Naive thymus-derived CD4-positive, alpha-beta T cell (primary cell): ENCODE measurements around the gene GABRA1. TPM values are rescaled to one million over a fixed set of nuclear protein-coding genes. Genes with fewer than 3 reads are reported as not detected.

ENCODE experiments used
- ATAC-seq: fragments of 150-1000 bp; cut with Tn5 transposase; 2 replicates; pipeline ENCODE4 v1.10.0; 2021; ENCODE audit warnings: mild to moderate bottlenecking, moderate library complexity
- CTCF ChIA-PET: fragments of 350-600 bp; sonication (Branson Sonifier 250); formaldehyde crosslinking; loops from one replicate; lab custom pipeline; 2021; ENCODE audit warnings: antibody characterized with exemption; lab: Charles Lee
- POLR2A ChIA-PET: fragments of 350-600 bp; sonication (Branson Sonifier 250); formaldehyde crosslinking; loops from one replicate; lab custom pipeline; 2021; ENCODE audit warnings: antibody characterized with exemption, inconsistent platforms; lab: Charles Lee
- DNase-seq, 9 donors: peaks; one replicate each; pipeline versions ENCODE4 v3.0.0 to v3.0.0-alpha.2; 2020 to 2022; ENCODE audit warnings: mixed read lengths in 1 of 9
- H3K27ac ChIP-seq: one replicate; pipeline ENCODE4 v1.7.0; 2013; ENCODE audit warnings: mild to moderate bottlenecking, low read depth, low read length, moderate library complexity
- H3K27me3 ChIP-seq, 2 donors: one replicate each; pipeline ENCODE4 v1.7.0; 2013; ENCODE audit warnings: low read length in 2 of 2, mild to moderate bottlenecking in 2 of 2, moderate library complexity in 2 of 2; ENCODE audit not compliant: control insufficient read depth in 2 of 2, insufficient read depth in 2 of 2
- H3K36me3 ChIP-seq, 3 experiments: 1 replicate in 2 of 3; 2 replicates in 1 of 3; pipeline ENCODE4 v1.7.0; 2013; ENCODE audit warnings: low read length in 3 of 3, mild to moderate bottlenecking in 3 of 3, moderate library complexity in 1 of 3; ENCODE audit not compliant: insufficient read depth in 3 of 3, control insufficient read depth in 2 of 3
- H3K4me1 ChIP-seq, 2 donors: one replicate each; pipeline ENCODE4 v1.7.0; 2013; ENCODE audit warnings: low read length in 2 of 2, mild to moderate bottlenecking in 2 of 2, moderate library complexity in 1 of 2; ENCODE audit not compliant: control insufficient read depth in 2 of 2, insufficient read depth in 2 of 2
- H3K4me3 ChIP-seq: 2 replicates; pipeline ENCODE4 v1.7.0; 2013; ENCODE audit warnings: mild to moderate bottlenecking, low read length
- H3K9me3 ChIP-seq, 3 experiments: 1 replicate in 2 of 3; 2 replicates in 1 of 3; pipeline ENCODE4 v1.7.0; 2013; ENCODE audit warnings: low read length in 3 of 3; ENCODE audit not compliant: control insufficient read depth in 2 of 3
- H3K27ac Mint-ChIP-seq, 9 donors: one replicate each; pipeline ENCODE4 v1.8.0; 2020 to 2022; ENCODE audit warnings: mixed read lengths in 9 of 9, mild to moderate bottlenecking in 8 of 9, moderate library complexity in 5 of 9, inconsistent platforms in 2 of 9
- H3K27me3 Mint-ChIP-seq, 5 donors: one replicate each; pipeline ENCODE4 v1.8.0; 2021 to 2022; ENCODE audit warnings: mixed read lengths in 5 of 5, mild to moderate bottlenecking in 1 of 5
- H3K36me3 Mint-ChIP-seq, 5 donors: one replicate each; pipeline ENCODE4 v1.8.0; 2020 to 2022; ENCODE audit warnings: mixed read lengths in 5 of 5, mild to moderate bottlenecking in 3 of 5, inconsistent platforms in 1 of 5
- H3K4me1 Mint-ChIP-seq, 7 donors: one replicate each; pipeline ENCODE4 v1.8.0; 2020 to 2022; ENCODE audit warnings: mixed read lengths in 7 of 7, mild to moderate bottlenecking in 3 of 7, inconsistent platforms in 1 of 7
- H3K4me3 Mint-ChIP-seq, 10 donors: one replicate each; pipeline ENCODE4 v1.8.0; 2020 to 2022; ENCODE audit warnings: mild to moderate bottlenecking in 10 of 10, mixed read lengths in 10 of 10, moderate library complexity in 6 of 10, inconsistent platforms in 2 of 10
- H3K9me3 Mint-ChIP-seq, 11 donors: one replicate each; pipeline ENCODE4 v1.8.0; 2020 to 2022; ENCODE audit warnings: mixed read lengths in 11 of 11, mild to moderate bottlenecking in 4 of 11, inconsistent platforms in 1 of 11, moderate library complexity in 1 of 11
- intact Hi-C, 2 donors: fragments of 100-400 bp; cut with micrococcal nuclease; formaldehyde crosslinking; loops; one replicate each; pipeline ENCODE4 v1.15.1; 2023
- polyA plus RNA-seq, 2 donors: library from polyadenylated mRNA; unstranded; fragments of 300-500 nt; fragmentation: Illumina TruSeq; gene quantifications; one replicate each; pipeline ENCODE4 v1.2.3, GENCODE V29; 2021
- total RNA-seq, 6 experiments: library from RNA in 5 of 6; stranded (reverse) in 5 of 6; gene quantifications; 1 replicate in 5 of 6; 2 replicates in 1 of 6; pipeline ENCODE4 v1.2.3 and lab custom pipeline; 2021 to 2026

Gene GABRA1
- total and polyA plus RNA-seq, 7 experiments from 2014 or later: not detected

GRCh38 chr5:161946911-161947310 lies 99.0 kb downstream of the GABRA1 start:
- CTCF ChIA-PET: no interaction called here
- Histone ChIP-seq H3K27ac (no peak overlapping the region), H3K9me3 (no peaks in the 10 kb centered on the region), H3K4me1 (no peaks in the 10 kb centered on the region), H3K36me3 (no peaks in the 10 kb centered on the region), H3K27me3 (no peaks in the 10 kb centered on the region), H3K4me3 (no peak overlapping the region)
- DNase-seq: no peak
- Mint-ChIP-seq H3K4me1 (no peaks in the 10 kb centered on the region), H3K4me3 (no peak overlapping the region), H3K36me3 (no peaks in the 10 kb centered on the region), H3K27me3 (no peaks in the 10 kb centered on the region), H3K9me3 (peaks cover 0 to 7% (median 3%) of the 10 kb centered on the region in 11 donors), H3K27ac (no peak overlapping the region)
- ATAC-seq: no peak
- intact Hi-C loops: no loop called here
- POLR2A ChIA-PET: no interaction called here

Other genes starting within 250 kb of the GABRA1 start
- not detected for gene GABRA6, start 162.4 kb upstream of the GABRA1 start, total RNA-seq
- gene GABRA6, start 162.4 kb upstream of the GABRA1 start, polyA plus RNA-seq: not detected
- gene GABRG2, start 219.7 kb downstream of the GABRA1 start, total RNA-seq: not detected
- not detected for gene GABRG2, start 219.7 kb downstream of the GABRA1 start, polyA plus RNA-seq